Measurements from ENCODE around the gene C6orf52.

C6orf52 gene

GRCh38 chr6:10740061-10740460 lies 45.6 kb upstream of the C6orf52 start:
- Histone ChIP-seq H3K36me3 (replicated peaks; ENCODE audit: insufficient read depth, low read length) (no peaks in the 10 kb centered on the region), H3K4me3 (ENCODE audit: low read length) (no peak overlapping the region), H3K9me2 (replicated peaks; ENCODE audit: insufficient read depth, low read length) (no peaks in the 10 kb centered on the region), H3K4me1 (ENCODE audit: low read length) (no peaks in the 10 kb centered on the region), H2AFZ (ENCODE audit: low read length) (no peak overlapping the region), H3K4me2 (ENCODE audit: low read depth, low read length) (no peak overlapping the region), H3K79me2 (ENCODE audit: low read length) (no peaks in the 10 kb centered on the region), H3F3A (ENCODE audit: insufficient read depth, low read length) (no peaks in the 10 kb centered on the region), H3K27ac (ENCODE audit: low read length) (no peak overlapping the region), H3K9ac (ENCODE audit: low read length) (no peak overlapping the region), H3K9me3 (replicated peaks; ENCODE audit: insufficient read depth, low read length) (no peaks in the 10 kb centered on the region), H3K27me3 (replicated peaks; ENCODE audit: insufficient read depth, low read length) (no peaks in the 10 kb centered on the region), H4K20me1 (ENCODE audit: insufficient read depth, low read length) (no peaks in the 10 kb centered on the region)
- DNase-seq = no peak
- TF ChIP-seq EZH2 (optimal IDR thresholded peaks at IDR 0.05; ENCODE audit: low read depth, low read length) (no peak), CTCF (IDR thresholded peaks at IDR 0.05; ENCODE audit: low read length) (no peak), EZH2phosphoT487 (IDR thresholded peaks at IDR 0.05; ENCODE audit: low read length) (no peak)

GRCh38 chr6:10736731-10737130 lies 42.3 kb upstream of the C6orf52 start:
- TF ChIP-seq EZH2phosphoT487 (IDR thresholded peaks at IDR 0.05; ENCODE audit: low read length) (no peak), CTCF (IDR thresholded peaks at IDR 0.05; ENCODE audit: low read length) (no peak), EZH2 (optimal IDR thresholded peaks at IDR 0.05; ENCODE audit: low read depth, low read length) (no peak)
- H3K4me2 ChIP-seq (ENCODE audit: low read depth, low read length) = no peak overlapping the region

GRCh38 chr6:10733863-10734262 lies 39.4 kb upstream of the C6orf52 start:
- no peak overlapping the region for H3K4me2 ChIP-seq (ENCODE audit: low read depth, low read length)
- no peak for TF ChIP-seq EZH2 (optimal IDR thresholded peaks at IDR 0.05; ENCODE audit: low read depth, low read length)
- TF ChIP-seq CTCF (IDR thresholded peaks at IDR 0.05; ENCODE audit: low read length) = no peak
- no peak for TF ChIP-seq EZH2phosphoT487 (IDR thresholded peaks at IDR 0.05; ENCODE audit: low read length)
- H3K36me3 ChIP-seq (replicated peaks; ENCODE audit: insufficient read depth, low read length) = no peaks in the 10 kb centered on the region
- H3F3A ChIP-seq (ENCODE audit: insufficient read depth, low read length) = no peaks in the 10 kb centered on the region
- H3K4me3 ChIP-seq (ENCODE audit: low read length) = no peak overlapping the region
- no peak overlapping the region for H2AFZ ChIP-seq (ENCODE audit: low read length)
- H3K79me2 ChIP-seq (ENCODE audit: low read length) = no peaks in the 10 kb centered on the region
- no peak for DNase-seq
- H3K9ac ChIP-seq (ENCODE audit: low read length) = no peak overlapping the region
- no peaks in the 10 kb centered on the region for H4K20me1 ChIP-seq (ENCODE audit: insufficient read depth, low read length)
- H3K4me1 ChIP-seq (ENCODE audit: low read length) = no peaks in the 10 kb centered on the region
- H3K9me2 ChIP-seq (replicated peaks; ENCODE audit: insufficient read depth, low read length) = no peaks in the 10 kb centered on the region
- no peaks in the 10 kb centered on the region for H3K9me3 ChIP-seq (replicated peaks; ENCODE audit: insufficient read depth, low read length)
- no peak overlapping the region for H3K27ac ChIP-seq (ENCODE audit: low read length)
- H3K27me3 ChIP-seq (replicated peaks; ENCODE audit: insufficient read depth, low read length) = no peaks in the 10 kb centered on the region

More at GRCh38 chr6:10736731-10737130, 42.3 kb upstream of the C6orf52 start:
- H3K9me3 ChIP-seq (replicated peaks; ENCODE audit: insufficient read depth, low read length) = no peaks in the 10 kb centered on the region
- no peak overlapping the region for H3K27ac ChIP-seq (ENCODE audit: low read length)
- H2AFZ ChIP-seq (ENCODE audit: low read length) = no peak overlapping the region
- no peaks in the 10 kb centered on the region for H3K79me2 ChIP-seq (ENCODE audit: low read length)
- no peak for DNase-seq
- no peaks in the 10 kb centered on the region for H3K9me2 ChIP-seq (replicated peaks; ENCODE audit: insufficient read depth, low read length)
- H4K20me1 ChIP-seq (ENCODE audit: insufficient read depth, low read length) = no peaks in the 10 kb centered on the region
- no peaks in the 10 kb centered on the region for H3K36me3 ChIP-seq (replicated peaks; ENCODE audit: insufficient read depth, low read length)
- no peak overlapping the region for H3K4me3 ChIP-seq (ENCODE audit: low read length)
- H3K27me3 ChIP-seq (replicated peaks; ENCODE audit: insufficient read depth, low read length) = no peaks in the 10 kb centered on the region
- no peaks in the 10 kb centered on the region for H3F3A ChIP-seq (ENCODE audit: insufficient read depth, low read length)
- no peak overlapping the region for H3K9ac ChIP-seq (ENCODE audit: low read length)
- H3K4me1 ChIP-seq (ENCODE audit: low read length) = no peaks in the 10 kb centered on the region

Measured in MM.1S (cell line).